Type B pancreatic cell (in vitro differentiated cells): ENCODE data around the gene RAD51B. TPM values are rescaled to one million over a fixed set of nuclear protein-coding genes. Genes with fewer than 3 reads are reported as not detected.

Source experiments
- DNase-seq: peaks from one replicate; pipeline ENCODE4 v3.0.0; 2021; ENCODE audit warnings: mixed read lengths; ENCODE audit not compliant: unreplicated experiment; ENCODE audit errors: extremely low spot score
- H3K27ac Mint-ChIP-seq: 2 replicates; pipeline ENCODE4 v1.8.0; 2021; ENCODE audit warnings: mild to moderate bottlenecking, mixed read lengths
- H3K27me3 Mint-ChIP-seq: 2 replicates; pipeline ENCODE4 v1.8.0; 2021; ENCODE audit warnings: mixed read lengths
- H3K36me3 Mint-ChIP-seq: 2 replicates; pipeline ENCODE4 v1.8.0; 2021; ENCODE audit warnings: mixed read lengths
- H3K4me1 Mint-ChIP-seq: one replicate; pipeline ENCODE4 v1.8.0; 2021; ENCODE audit warnings: mixed read lengths; ENCODE audit not compliant: unreplicated experiment
- H3K4me3 Mint-ChIP-seq: 2 replicates; pipeline ENCODE4 v1.8.0; 2021; ENCODE audit warnings: mild to moderate bottlenecking, mixed read lengths
- H3K9me3 Mint-ChIP-seq: 2 replicates; pipeline ENCODE4 v1.8.0; 2021; ENCODE audit warnings: mixed read lengths
- total RNA-seq: library from RNA; stranded (reverse); gene quantifications from 2 replicates; pipeline ENCODE4 v1.2.1, GENCODE V29; 2021; ENCODE audit warnings: low replicate concordance
- TF ChIP-seq, protein P1 (sequence below): fragments of 200-600 bp; sonication (generic); conservative IDR thresholded peaks from 2 replicates; pipeline ENCODE4 v1.5.0; 2021; ENCODE audit warnings: antibody characterized with exemption, mild to moderate bottlenecking

RAD51B gene
- total RNA-seq, 1 donor from 2014 or later: 27.3 TPM

DNA sequence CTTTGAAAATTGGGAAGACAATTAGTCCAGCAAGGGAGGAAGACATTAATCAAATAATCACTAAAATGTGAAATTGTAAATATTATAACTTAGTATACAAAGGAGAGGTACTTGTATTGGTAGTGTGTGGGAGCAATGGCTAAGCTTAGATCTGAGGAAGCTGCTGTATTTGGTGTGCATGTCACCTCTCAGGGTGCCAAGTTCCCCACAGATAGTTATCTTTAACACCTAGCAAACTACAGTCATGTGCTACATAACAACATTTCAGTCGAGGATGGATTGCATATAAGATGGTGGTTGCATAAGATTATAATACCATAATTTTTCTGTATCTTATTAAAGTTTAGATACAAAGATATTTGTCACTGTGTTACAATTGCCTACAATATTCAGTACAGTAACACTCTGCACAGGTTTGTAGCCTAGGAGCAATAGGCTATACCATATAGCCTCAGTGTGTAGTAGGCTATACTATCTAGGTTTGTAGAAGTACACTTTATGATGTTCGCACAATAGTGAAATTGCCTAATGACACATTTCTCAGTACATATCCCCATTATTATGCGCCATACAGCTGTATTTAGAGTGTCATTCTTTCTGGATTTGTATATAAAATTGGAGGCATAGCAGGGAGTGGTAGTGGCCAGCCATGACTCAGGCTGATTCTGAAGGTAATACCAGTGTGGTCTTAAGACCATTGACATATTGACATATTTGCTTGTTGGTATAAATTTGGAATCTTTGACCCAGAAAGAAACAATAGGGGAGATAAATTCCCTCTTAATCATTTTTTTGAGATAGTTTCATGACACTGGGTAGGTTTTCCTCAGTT, 55.8 kb downstream of the RAD51B start:
- no peak for DNase-seq
- H3K4me3 Mint-ChIP-seq: no peak overlapping the region
- no peaks in the 10 kb centered on the region for H3K9me3 Mint-ChIP-seq
- no peaks in the 10 kb centered on the region for H3K36me3 Mint-ChIP-seq
- H3K4me1 Mint-ChIP-seq: no peaks in the 10 kb centered on the region
- no peaks in the 10 kb centered on the region for H3K27me3 Mint-ChIP-seq
- H3K27ac Mint-ChIP-seq: no peak overlapping the region
- TF ChIP-seq, protein P1, sequence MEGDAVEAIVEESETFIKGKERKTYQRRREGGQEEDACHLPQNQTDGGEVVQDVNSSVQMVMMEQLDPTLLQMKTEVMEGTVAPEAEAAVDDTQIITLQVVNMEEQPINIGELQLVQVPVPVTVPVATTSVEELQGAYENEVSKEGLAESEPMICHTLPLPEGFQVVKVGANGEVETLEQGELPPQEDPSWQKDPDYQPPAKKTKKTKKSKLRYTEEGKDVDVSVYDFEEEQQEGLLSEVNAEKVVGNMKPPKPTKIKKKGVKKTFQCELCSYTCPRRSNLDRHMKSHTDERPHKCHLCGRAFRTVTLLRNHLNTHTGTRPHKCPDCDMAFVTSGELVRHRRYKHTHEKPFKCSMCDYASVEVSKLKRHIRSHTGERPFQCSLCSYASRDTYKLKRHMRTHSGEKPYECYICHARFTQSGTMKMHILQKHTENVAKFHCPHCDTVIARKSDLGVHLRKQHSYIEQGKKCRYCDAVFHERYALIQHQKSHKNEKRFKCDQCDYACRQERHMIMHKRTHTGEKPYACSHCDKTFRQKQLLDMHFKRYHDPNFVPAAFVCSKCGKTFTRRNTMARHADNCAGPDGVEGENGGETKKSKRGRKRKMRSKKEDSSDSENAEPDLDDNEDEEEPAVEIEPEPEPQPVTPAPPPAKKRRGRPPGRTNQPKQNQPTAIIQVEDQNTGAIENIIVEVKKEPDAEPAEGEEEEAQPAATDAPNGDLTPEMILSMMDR: no peak

DNA sequence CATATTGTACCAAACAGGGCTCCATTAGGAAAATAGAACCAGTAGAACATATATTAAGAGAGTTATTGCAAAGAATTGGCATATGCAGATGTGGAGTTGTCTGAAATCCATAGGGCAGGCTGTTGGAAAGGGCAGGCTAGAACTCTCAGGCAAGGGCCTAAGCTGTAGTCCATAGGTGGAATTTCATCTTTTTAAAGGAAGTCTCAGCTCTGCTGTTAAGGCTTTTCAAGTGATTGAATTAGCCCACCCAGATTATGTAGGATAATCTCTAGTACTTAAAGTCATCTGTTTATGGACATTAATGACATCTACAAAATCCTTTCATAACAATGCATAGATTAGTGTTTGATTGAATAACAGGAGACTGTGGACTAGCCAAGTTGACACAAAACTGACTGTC, 59.4 kb downstream of the RAD51B start:
- no peaks in the 10 kb centered on the region for H3K36me3 Mint-ChIP-seq
- no peaks in the 10 kb centered on the region for H3K27me3 Mint-ChIP-seq
- no peak overlapping the region for H3K27ac Mint-ChIP-seq
- DNase-seq: no peak
- no peak overlapping the region for H3K4me3 Mint-ChIP-seq
- TF ChIP-seq, protein P1: no peak
- peaks cover 14% of the 10 kb centered on the region for H3K4me1 Mint-ChIP-seq
- H3K9me3 Mint-ChIP-seq: peaks cover 4% of the 10 kb centered on the region

DNA sequence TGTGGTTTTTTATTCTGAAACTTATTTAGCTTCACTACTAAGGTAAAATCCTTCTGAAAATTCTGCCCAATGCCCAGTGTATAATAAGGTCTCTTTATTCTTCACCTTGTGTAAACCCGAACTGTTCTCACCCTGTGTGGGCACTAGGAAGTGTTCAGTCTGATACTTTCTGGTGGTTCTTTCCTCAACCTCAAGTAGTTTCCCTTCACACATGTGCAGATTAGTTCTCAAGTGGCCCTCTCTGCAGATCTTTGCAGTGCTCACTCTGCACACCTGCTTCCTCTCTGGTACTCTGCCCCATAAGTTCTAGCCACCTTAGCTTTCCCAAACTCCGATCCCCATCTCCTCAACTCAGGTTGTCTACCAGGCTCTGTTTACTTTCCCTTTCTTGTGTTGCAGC, 61.6 kb downstream of the RAD51B start:
- TF ChIP-seq, protein P1: no peak
- Mint-ChIP-seq H3K4me3 (no peak overlapping the region), H3K27ac (no peak overlapping the region), H3K4me1 (peaks cover 22% of the 10 kb centered on the region), H3K9me3 (peaks cover 4% of the 10 kb centered on the region), H3K36me3 (no peaks in the 10 kb centered on the region), H3K27me3 (no peaks in the 10 kb centered on the region)
- DNase-seq: no peak

DNA sequence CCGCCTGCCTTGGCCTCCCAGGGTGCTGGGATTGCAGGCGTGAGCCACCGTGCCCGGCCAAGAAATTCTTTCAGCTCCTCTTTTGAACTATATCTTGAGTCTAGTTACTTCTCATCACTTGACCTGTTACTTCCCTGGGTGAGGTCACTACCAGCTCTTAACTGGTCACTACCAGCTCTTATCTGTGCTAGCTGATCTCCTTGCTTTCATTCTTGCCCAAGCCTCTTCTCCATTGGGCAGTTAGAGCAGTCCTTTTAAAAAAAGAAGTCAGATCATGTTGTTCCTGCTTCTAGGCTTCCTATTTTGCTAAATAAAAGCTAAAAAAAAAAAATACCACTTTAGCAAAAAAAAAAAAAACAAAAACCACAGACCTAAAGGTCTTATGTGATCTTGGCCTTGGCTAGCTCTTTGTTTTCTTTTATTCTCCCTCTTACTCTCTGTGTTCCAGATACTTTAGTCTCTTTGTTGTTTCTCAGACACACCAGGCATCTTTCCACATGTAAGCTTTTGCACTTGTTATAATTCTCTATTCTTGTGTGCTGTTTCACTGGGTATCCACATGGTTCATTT, 63.5 kb downstream of the RAD51B start:
- TF ChIP-seq, protein P1: no peak
- H3K27me3 Mint-ChIP-seq: no peaks in the 10 kb centered on the region
- no peak overlapping the region for H3K27ac Mint-ChIP-seq
- peaks cover 31% of the 10 kb centered on the region for H3K4me1 Mint-ChIP-seq
- H3K9me3 Mint-ChIP-seq: peaks cover 4% of the 10 kb centered on the region
- DNase-seq: no peak
- H3K36me3 Mint-ChIP-seq: no peaks in the 10 kb centered on the region
- H3K4me3 Mint-ChIP-seq: no peak overlapping the region

DNA sequence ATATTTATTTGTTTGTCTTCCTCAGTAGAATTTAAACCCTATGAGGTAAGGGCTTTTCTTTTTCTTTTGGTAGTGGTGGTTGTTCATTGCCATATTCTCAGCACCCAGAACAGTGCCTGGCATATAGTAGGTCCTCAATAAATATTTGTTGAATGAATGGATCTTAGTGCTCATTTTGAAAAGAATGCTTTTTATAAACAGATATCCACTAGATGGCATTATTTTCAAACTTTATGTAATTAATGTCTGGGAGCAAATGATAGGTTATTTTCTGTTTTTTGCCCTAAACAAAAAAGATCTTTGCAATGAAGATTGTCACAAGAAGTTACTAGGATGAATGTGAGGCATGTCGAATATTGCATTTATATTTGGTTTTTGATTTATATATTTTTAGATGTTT, 64.1 kb downstream of the RAD51B start:
- H3K4me1 Mint-ChIP-seq: peaks cover 31% of the 10 kb centered on the region
- no peaks in the 10 kb centered on the region for H3K36me3 Mint-ChIP-seq
- no peaks in the 10 kb centered on the region for H3K27me3 Mint-ChIP-seq
- H3K4me3 Mint-ChIP-seq: no peak overlapping the region
- H3K27ac Mint-ChIP-seq: no peak overlapping the region
- DNase-seq: no peak
- peaks cover 4% of the 10 kb centered on the region for H3K9me3 Mint-ChIP-seq
- TF ChIP-seq, protein P1: peak; percentile 57
